Heart right ventricle (tissue), 16 donors: ENCODE results near the gene SLC22A2. TPM values are rescaled to one million over a fixed set of nuclear protein-coding genes. Genes with fewer than 3 reads are reported as not detected.

Source experiments
- ATAC-seq, 8 donors: fragments of 200-7000 bp; cut with Tn5 transposase; one replicate each; pipeline ENCODE4 v1.9.1; 2020; ENCODE audit warnings: mild to moderate bottlenecking in 8 of 8, moderate library complexity in 8 of 8, moderate number of reproducible peaks in 1 of 8
- DNase-seq, 2 donors: peaks; one replicate each; pipeline ENCODE4 v3.0.0-alpha.2; 2020
- H3K27ac ChIP-seq, 10 donors: fragments of 200-600 bp; sonication (generic) in 2 of 10; one replicate each; pipeline versions ENCODE4 v1.5.0 to v1.8.0; 2020 to 2022; ENCODE audit warnings: mild to moderate bottlenecking in 3 of 10
- H3K27me3 ChIP-seq, 7 donors: fragments of 200-600 bp; one replicate each; pipeline ENCODE4 v1.8.0; 2021 to 2022; ENCODE audit warnings: mild to moderate bottlenecking in 2 of 7
- H3K36me3 ChIP-seq, 9 donors: fragments of 200-600 bp; sonication (generic) in 1 of 9; one replicate each; pipeline versions ENCODE4 v1.5.0 to v1.8.0; 2020 to 2022; ENCODE audit warnings: mild to moderate bottlenecking in 2 of 9
- H3K4me1 ChIP-seq, 9 donors: fragments of 200-600 bp; sonication (generic) in 1 of 9; one replicate each; pipeline versions ENCODE4 v1.5.0 to v1.8.0; 2020 to 2022; ENCODE audit warnings: mild to moderate bottlenecking in 4 of 9
- H3K4me3 ChIP-seq, 10 donors: fragments of 200-600 bp; sonication (generic) in 2 of 10; one replicate each; pipeline versions ENCODE4 v1.5.0 to v1.8.0; 2020 to 2022; ENCODE audit warnings: mild to moderate bottlenecking in 7 of 10, moderate library complexity in 2 of 10
- H3K9me3 ChIP-seq, 11 donors: fragments of 200-600 bp in 10 of 11; sonication (generic) in 2 of 11; one replicate each; pipeline versions ENCODE4 v1.5.0 to v1.8.0; 2013 to 2022; ENCODE audit warnings: mild to moderate bottlenecking in 2 of 11, control low read depth in 1 of 11, moderate library complexity in 1 of 11
- WGBS, 2 donors: extraction: QIAGEN DNeasy Blood & Tissue Kit; methylation state at CpG; one replicate each; pipeline ENCODE4 v1.1.7; 2013; ENCODE audit warnings: inconsistent platforms in 1 of 2; 5-methylcytosine and 5-hydroxymethylcytosine counted together
- intact Hi-C, 10 donors: fragments of 100-400 bp; cut with DNase I; formaldehyde crosslinking; loops; one replicate each; pipeline versions ENCODE4 v1.11.1 to v1.14.2; 2022
- polyA plus RNA-seq, 2 donors: library from polyadenylated mRNA; stranded (reverse); fragments of 200-250 nt; gene quantifications; one replicate each; pipeline ENCODE4 v1.2.3, GENCODE V29; 2013
- total RNA-seq, 10 donors: library from RNA; stranded (reverse); fragmentation: NEBNext Ultra II Directional in 3 of 10; extraction: Animal tissue kit (Norgen Biotek cat#: 25700) in 3 of 10; gene quantifications; one replicate each; pipeline versions ENCODE4 v1.2.1 to v1.2.4, GENCODE V29; 2021 to 2023
- TF ChIP-seq, protein P1 (sequence below), 9 donors: fragments of 200-600 bp; sonication (generic) in 2 of 9; IDR thresholded peaks; one replicate each; pipeline versions ENCODE4 v1.5.0 to v1.8.0; 2021 to 2022; ENCODE audit warnings: antibody characterized with exemption in 9 of 9, mild to moderate bottlenecking in 5 of 9, moderate library complexity in 1 of 9
- donor health status: Arrhythmogenic right ventricular cardiomyopathy.
- donor health status: ischemic (EF 13 %, LVEDD 7.1; RV severe dilation, severe dysfunction).
- donor health status: healthy with polysubstance abuse.
- donor health status: DM: no; HTN: yes; CAD: no.
- donor health status: DM: no; HTN: no; CAD: no.
- donor health status: ischemic (EF 25% LVEDD 6.9; RV normal size, moderate dysfunction).
- donor health status: ischemic (EF 25% LVEDD 5.7; RV mildly dilated, moderate dysfunction).
- donor health status: healthy.
- donor health status: DM: yes; HTN: yes; CAD: no.
- donor health status: Ischemic cardiomyopathy.
- donor health status: ischemic (EF 35%, LVEDD 5.7; RV mildly dilated, moderate dysfunction).
- donor health status: nonischemic (EF 11% LVEDD 7.7; RV severe dilation, severe dysfunction).
- donor health status: DM: yes; HTN: yes; CAD: no.
- donor health status: PGD.
- donor health status: ischemic (EF 29% LVEDD 5.4; RV normal size, mild dysfunction).
- donor health status: nonischemic (EF 23%, LVEDD 6.1; RV moderate dilation, normal function).

The SLC22A2 gene
- total and polyA plus RNA-seq, 12 donors: not detected

DNA sequence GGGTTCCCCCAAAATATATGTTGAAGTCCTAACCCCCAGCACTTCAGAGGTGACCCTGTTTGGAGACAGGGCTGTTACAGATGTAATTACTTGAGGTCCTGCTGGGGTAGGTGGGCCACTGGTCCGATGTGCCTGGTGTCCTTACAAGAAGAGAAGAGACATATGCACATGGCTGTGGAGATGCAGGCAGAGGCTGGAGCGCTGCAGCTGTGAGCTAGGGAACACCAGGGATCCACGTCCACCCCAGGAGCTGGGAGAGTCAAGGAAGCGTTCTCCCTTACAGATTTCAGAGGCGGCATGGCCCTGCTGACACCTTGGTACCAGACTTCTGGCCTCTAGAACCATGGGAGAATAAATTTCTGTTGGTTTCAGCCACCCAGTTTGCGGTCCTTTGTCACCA lies 11.7 kb upstream of the SLC22A2 start:
- Histone ChIP-seq H3K36me3 (no peaks in the 10 kb centered on the region), H3K4me3 (no peak overlapping the region), H3K4me1 (no peaks in the 10 kb centered on the region), H3K9me3 (no peaks in the 10 kb centered on the region), H3K27ac (no peak overlapping the region), H3K27me3 (no peaks in the 10 kb centered on the region)
- ATAC-seq: no peak
- TF ChIP-seq, protein P1, sequence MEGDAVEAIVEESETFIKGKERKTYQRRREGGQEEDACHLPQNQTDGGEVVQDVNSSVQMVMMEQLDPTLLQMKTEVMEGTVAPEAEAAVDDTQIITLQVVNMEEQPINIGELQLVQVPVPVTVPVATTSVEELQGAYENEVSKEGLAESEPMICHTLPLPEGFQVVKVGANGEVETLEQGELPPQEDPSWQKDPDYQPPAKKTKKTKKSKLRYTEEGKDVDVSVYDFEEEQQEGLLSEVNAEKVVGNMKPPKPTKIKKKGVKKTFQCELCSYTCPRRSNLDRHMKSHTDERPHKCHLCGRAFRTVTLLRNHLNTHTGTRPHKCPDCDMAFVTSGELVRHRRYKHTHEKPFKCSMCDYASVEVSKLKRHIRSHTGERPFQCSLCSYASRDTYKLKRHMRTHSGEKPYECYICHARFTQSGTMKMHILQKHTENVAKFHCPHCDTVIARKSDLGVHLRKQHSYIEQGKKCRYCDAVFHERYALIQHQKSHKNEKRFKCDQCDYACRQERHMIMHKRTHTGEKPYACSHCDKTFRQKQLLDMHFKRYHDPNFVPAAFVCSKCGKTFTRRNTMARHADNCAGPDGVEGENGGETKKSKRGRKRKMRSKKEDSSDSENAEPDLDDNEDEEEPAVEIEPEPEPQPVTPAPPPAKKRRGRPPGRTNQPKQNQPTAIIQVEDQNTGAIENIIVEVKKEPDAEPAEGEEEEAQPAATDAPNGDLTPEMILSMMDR (IDR thresholded peaks at IDR 0.05): no peak
- 83 to 89% methylated on average over 6 of the region's 6 CpGs for WGBS, 2 donors
- intact Hi-C loops: no loop called here
- DNase-seq: no peak

DNA sequence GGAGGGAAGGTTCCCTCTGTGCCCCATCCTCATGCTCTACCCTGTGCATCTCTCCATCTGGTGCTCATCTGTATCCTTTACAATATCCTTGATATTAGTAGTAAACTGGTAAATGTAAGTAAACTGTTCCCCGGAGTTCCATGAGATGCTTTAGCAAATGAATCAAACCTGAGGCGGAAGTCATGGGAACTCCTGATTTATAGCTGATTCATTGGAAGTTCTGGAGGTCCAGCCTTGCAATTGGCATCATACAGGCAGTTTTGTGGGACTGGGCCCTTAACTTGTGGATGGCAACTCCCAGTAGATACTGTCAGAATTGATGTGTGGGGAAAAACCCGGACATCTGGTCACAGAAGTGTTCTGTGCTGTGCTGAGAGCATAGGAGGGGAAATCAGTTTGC lies 11.2 kb upstream of the SLC22A2 start:
- Histone ChIP-seq H3K27ac (no peak overlapping the region), H3K4me1 (no peaks in the 10 kb centered on the region), H3K27me3 (no peaks in the 10 kb centered on the region), H3K9me3 (no peaks in the 10 kb centered on the region), H3K4me3 (no peak overlapping the region), H3K36me3 (no peaks in the 10 kb centered on the region)
- 84 to 87% methylated on average over 3 of the region's 3 CpGs for WGBS, 2 donors
- DNase-seq (no peak), ATAC-seq (no peak)
- intact Hi-C loops: no loop called here
- TF ChIP-seq, protein P1 (IDR thresholded peaks at IDR 0.05): no peak

DNA sequence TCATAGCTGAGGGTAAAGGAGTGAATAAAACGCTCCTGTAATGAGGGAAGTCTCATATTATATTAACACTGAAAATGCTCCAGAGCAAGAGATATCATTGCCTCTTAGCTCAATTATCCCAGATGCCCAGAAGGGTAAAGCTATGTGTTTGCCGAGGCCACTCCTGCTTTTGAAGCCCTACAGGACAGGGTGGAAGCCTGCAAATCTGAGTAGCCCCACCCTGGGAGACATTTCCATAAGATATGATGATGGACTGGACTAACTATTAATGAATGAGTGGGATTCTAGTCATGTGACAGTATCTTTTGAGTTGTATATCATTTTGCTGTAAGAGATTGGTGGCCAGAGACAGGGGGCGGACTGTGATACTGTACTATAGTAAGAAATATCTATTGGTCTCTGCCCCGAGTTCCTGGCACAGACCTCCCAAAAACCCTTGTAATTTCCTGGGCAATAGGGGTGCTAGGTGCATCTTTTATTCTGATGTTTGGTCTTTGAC lies 10.5 kb upstream of the SLC22A2 start:
- WGBS, 2 donors: 79% methylated on average over 4 of the region's 4 CpGs
- no peak for ATAC-seq
- TF ChIP-seq, protein P1 (IDR thresholded peaks at IDR 0.05): no peak

DNA sequence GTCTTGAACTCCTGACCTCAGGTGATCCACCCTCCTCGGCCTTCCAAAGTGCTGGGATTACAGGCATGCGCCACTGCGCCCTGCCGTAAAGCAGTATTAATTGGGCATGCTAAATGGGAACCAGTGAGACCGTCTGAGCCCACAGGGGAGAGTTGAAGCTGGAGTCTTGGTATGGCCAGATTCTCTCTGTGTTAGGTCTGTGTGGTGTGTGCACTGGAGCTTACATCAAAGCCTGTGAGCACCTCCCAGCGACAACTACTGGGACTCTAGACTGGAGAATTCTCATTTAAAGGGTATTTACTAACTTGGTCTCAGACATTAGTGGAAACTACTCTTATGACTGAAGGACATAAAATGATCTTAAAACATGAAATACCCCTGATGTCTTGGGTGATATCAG lies 8.5 kb upstream of the SLC22A2 start:
- Histone ChIP-seq H3K4me3 (no peak overlapping the region), H3K4me1 (no peaks in the 10 kb centered on the region), H3K9me3 (no peaks in the 10 kb centered on the region), H3K36me3 (no peaks in the 10 kb centered on the region), H3K27me3 (peaks cover 0 to 5% (median 0%) of the 10 kb centered on the region in 7 donors), H3K27ac (no peak overlapping the region)
- no peak for DNase-seq
- intact Hi-C loops: no loop called here
- ATAC-seq: no peak
- 87 to 91% methylated on average over 6 of the region's 6 CpGs for WGBS, 2 donors
- TF ChIP-seq, protein P1 (IDR thresholded peaks at IDR 0.05): no peak

More for the DNA sequence above, 10.5 kb upstream of the SLC22A2 start:
- no peaks in the 10 kb centered on the region for H3K36me3 ChIP-seq
- H3K4me1 ChIP-seq: no peaks in the 10 kb centered on the region
- intact Hi-C loops: no loop called here
- no peak overlapping the region for H3K4me3 ChIP-seq
- no peak for DNase-seq
- no peak overlapping the region for H3K27ac ChIP-seq
- no peaks in the 10 kb centered on the region for H3K27me3 ChIP-seq
- H3K9me3 ChIP-seq: no peaks in the 10 kb centered on the region
